ENCODE results near the gene ATXN7L3B. TPM values are rescaled to one million over a fixed set of nuclear protein-coding genes. Genes with fewer than 3 reads are reported as not detected.

The ATXN7L3B gene, protein sequence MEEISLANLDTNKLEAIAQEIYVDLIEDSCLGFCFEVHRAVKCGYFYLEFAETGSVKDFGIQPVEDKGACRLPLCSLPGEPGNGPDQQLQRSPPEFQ
- total RNA-seq (2014; rRNA removed; shearing (Covaris generic)) = 21.5 and 22.4 TPM in 2 replicates
- total RNA-seq (2022) = 33.3 and 35.1 TPM in 2 replicates
- percentile 94 among the genes with signal in this experiment for Bru-seq, nascent RNA
- BruChase-seq, experiment 1, labeled RNA remaining after a 6-hour chase = percentile 97 among the genes with signal in this experiment
- percentile 99 among the genes with signal in this experiment for BruChase-seq, experiment 2, labeled RNA remaining after a 2-hour chase
- long read RNA-seq, full-length matches to known transcripts = 97 of 97 reads
- long read RNA-seq, partial matches to known transcripts = 0 of 97 reads
- long read RNA-seq, other reads (novel, unspliced or antisense) = 0 of 97 reads

DNA sequence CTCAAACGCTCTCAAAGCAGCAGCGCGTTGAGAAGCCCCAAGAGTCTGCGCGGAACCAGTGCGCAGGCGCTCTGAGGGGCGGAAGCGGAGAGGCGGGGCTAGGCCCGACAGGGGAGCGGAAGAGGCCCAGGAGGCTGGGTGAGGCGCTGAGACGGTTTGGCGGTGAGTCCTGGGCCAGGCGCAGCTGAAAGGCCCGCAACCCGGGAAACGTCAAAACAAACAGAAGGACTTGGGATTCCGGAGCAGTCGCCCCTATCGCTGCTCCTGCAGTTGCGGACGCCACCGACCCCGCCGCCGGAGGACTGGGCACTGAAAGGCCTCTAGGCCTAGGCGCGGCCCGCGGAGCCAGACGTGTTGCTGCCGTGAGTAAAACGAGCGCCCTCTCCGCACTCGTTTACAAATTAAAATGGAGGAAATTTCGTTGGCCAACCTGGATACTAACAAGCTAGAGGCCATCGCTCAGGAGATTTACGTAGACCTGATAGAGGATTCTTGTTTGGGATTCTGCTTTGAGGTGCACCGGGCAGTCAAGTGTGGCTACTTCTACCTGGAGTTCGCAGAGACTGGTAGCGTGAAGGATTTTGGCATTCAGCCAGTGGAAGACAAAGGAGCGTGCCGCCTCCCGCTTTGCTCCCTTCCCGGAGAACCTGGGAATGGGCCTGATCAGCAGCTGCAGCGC, at the start of gene ATXN7L3B:
Gene ATXN7L3B, plus strand, starts transcription at position 129 of the 679 bp plus-strand sequence. Its CDS starts 278 bp downstream, at position 407.
- ChIA-PET POLR2A (interaction anchor here (0.6 to 2.0 kb wide), 4 partner anchors 10 to 71 kb away, joined by 3 to 6 read pairs (median 4); no protein-coding TSS in a partner anchor), CTCF (ENCODE audit: unreplicated experiment) (no interaction called here)
- Histone ChIP-seq H3K4me2 (ENCODE audit: low read length) (peak within 1 kb of the TSS; percentile 96), H3K9me3 (ENCODE audit: low read length) (no peaks in the 10 kb centered on the region), H3K4me1 (ENCODE audit: insufficient read depth, low read length, poor library complexity, severe bottlenecking) (peaks cover 38% of the 10 kb centered on the region), H3K79me2 (ENCODE audit: insufficient read depth, low read depth, low read length) (peaks cover 51% of the 10 kb centered on the region), H3K27ac (ENCODE audit: low read depth, low read length, poor library complexity, severe bottlenecking) (peak within 1 kb of the TSS; percentile 94), H3K9me2 (ENCODE audit: insufficient read depth, low read length) (no peaks in the 10 kb centered on the region), H2AFZ (ENCODE audit: low read length) (peak within 1 kb of the TSS; percentile 99), H3K36me3 (ENCODE audit: insufficient read depth, low read length) (peaks cover 47% of the 10 kb centered on the region), H4K20me1 (ENCODE audit: insufficient read depth, low read length) (peaks cover 41% of the 10 kb centered on the region), H3K4me3 (ENCODE audit: low read depth, low read length, poor library complexity, severe bottlenecking) (peak within 1 kb of the TSS; percentile 95)
- intact Hi-C loops (cut with micrococcal nuclease; ENCODE audit: unreplicated experiment) = loop anchor here (5.0 kb wide), 4 partner anchors 89 to 586 kb away; no protein-coding TSS in a partner anchor
- peak; percentile 95 for DNase-seq (ENCODE audit: low spot score)
- TSS peak; percentile 67 for BruUV-seq (replicated peaks)
- TF ChIP-seq, protein P1, sequence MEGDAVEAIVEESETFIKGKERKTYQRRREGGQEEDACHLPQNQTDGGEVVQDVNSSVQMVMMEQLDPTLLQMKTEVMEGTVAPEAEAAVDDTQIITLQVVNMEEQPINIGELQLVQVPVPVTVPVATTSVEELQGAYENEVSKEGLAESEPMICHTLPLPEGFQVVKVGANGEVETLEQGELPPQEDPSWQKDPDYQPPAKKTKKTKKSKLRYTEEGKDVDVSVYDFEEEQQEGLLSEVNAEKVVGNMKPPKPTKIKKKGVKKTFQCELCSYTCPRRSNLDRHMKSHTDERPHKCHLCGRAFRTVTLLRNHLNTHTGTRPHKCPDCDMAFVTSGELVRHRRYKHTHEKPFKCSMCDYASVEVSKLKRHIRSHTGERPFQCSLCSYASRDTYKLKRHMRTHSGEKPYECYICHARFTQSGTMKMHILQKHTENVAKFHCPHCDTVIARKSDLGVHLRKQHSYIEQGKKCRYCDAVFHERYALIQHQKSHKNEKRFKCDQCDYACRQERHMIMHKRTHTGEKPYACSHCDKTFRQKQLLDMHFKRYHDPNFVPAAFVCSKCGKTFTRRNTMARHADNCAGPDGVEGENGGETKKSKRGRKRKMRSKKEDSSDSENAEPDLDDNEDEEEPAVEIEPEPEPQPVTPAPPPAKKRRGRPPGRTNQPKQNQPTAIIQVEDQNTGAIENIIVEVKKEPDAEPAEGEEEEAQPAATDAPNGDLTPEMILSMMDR (conservative IDR thresholded peaks at IDR 0.05; ENCODE audit: low read length) = no peak
- no peak for TF ChIP-seq EZH2phosphoT487 (IDR thresholded peaks at IDR 0.05; ENCODE audit: borderline replicate concordance, low read depth, low read length)

DNA sequence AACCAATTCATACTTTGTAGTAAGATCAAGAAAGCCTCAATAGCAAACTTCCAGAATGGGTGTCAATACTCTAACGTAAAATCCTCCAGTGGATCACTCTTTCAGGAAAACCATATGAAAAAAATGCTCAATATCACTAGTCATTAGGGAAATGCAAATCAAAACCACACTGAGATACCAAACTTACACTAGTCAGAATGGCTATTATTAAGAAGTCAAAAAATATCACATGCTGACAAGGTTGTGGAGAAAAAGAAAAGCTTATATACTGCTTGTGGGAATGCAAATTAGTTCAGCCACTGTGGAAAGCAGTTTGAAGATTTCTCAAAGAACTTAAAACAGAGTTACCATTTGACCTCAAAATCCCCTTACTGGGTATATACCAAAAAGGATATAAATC, 49.5 kb upstream of the ATXN7L3B start:
- H3K9me2 ChIP-seq (ENCODE audit: insufficient read depth, low read length) = no peaks in the 10 kb centered on the region
- H3K36me3 ChIP-seq (ENCODE audit: insufficient read depth, low read length) = no peaks in the 10 kb centered on the region
- no peak overlapping the region for H3K4me2 ChIP-seq (ENCODE audit: low read length)
- POLR2A ChIA-PET = interaction anchor here (1.9 kb wide), 1 partner anchor 8 kb away, joined by 10 read pairs; no protein-coding TSS in a partner anchor
- H3K4me1 ChIP-seq (ENCODE audit: insufficient read depth, low read length, poor library complexity, severe bottlenecking) = no peaks in the 10 kb centered on the region
- no peak overlapping the region for H3K4me3 ChIP-seq (ENCODE audit: low read depth, low read length, poor library complexity, severe bottlenecking)
- no peaks in the 10 kb centered on the region for H3K79me2 ChIP-seq (ENCODE audit: insufficient read depth, low read depth, low read length)
- H3K27ac ChIP-seq (ENCODE audit: low read depth, low read length, poor library complexity, severe bottlenecking) = no peak overlapping the region
- DNase-seq (ENCODE audit: low spot score) = no peak
- CTCF ChIA-PET (ENCODE audit: unreplicated experiment) = no interaction called here
- H3K9me3 ChIP-seq (ENCODE audit: low read length) = no peaks in the 10 kb centered on the region
- no TSS peak for BruUV-seq (replicated peaks)
- intact Hi-C loops (cut with micrococcal nuclease; ENCODE audit: unreplicated experiment) = no loop called here
- no peaks in the 10 kb centered on the region for H4K20me1 ChIP-seq (ENCODE audit: insufficient read depth, low read length)
- no peak overlapping the region for H2AFZ ChIP-seq (ENCODE audit: low read length)
- TF ChIP-seq, protein P1 (conservative IDR thresholded peaks at IDR 0.05; ENCODE audit: low read length) = no peak
